Panc1 (cell line): ENCODE results near the gene TULP4. TPM values are rescaled to one million over a fixed set of nuclear protein-coding genes. Genes with fewer than 3 reads are reported as not detected.

Source experiments
- ATAC-seq: fragments of 200-7000 bp; cut with Tn5 transposase; 2 replicates; pipeline ENCODE4 v1.9.1; 2020; ENCODE audit warnings: mild to moderate bottlenecking, moderate library complexity
- BruUV-seq: library from RNA; stranded (reverse); fragments of 400-500 nt; replicated peaks from 2 replicates; lab custom pipeline; 2021; lab: Mats Ljungman, UMichigan
- CTCF ChIA-PET: fragments of 300-600 bp; sonication (Branson Sonifier 250); formaldehyde crosslinking; loops from one replicate; lab custom pipeline; 2022; ENCODE audit warnings: antibody characterized with exemption; lab: Charles Lee
- POLR2A ChIA-PET: fragments of 300-600 bp; sonication (Branson Sonifier 250); formaldehyde crosslinking; loops from one replicate; lab custom pipeline; 2022; ENCODE audit warnings: antibody characterized with exemption; lab: Charles Lee
- DNase-seq: peaks from one replicate; pipeline ENCODE4 v3.0.0-alpha.2; 2010; ENCODE audit warnings: low read depth, low spot score
- H3K27ac ChIP-seq: 2 replicates; pipeline ENCODE4 v1.5.1; 2011; ENCODE audit warnings: mild to moderate bottlenecking, low read length, inconsistent platforms
- H3K27me3 ChIP-seq: fragments of 200-500 bp; sonication (Bioruptor generic); 2 replicates; pipeline ENCODE4 v1.6.0; 2014; ENCODE audit warnings: low read length, inconsistent platforms; ENCODE audit not compliant: control insufficient read depth, insufficient read depth
- H3K36me3 ChIP-seq: fragments of 200-500 bp; sonication (Bioruptor generic); 2 replicates; pipeline ENCODE4 v1.5.1; 2014; ENCODE audit warnings: inconsistent platforms, mild to moderate bottlenecking, low read length, moderate library complexity; ENCODE audit not compliant: control insufficient read depth, insufficient read depth
- H3K4me1 ChIP-seq: 2 replicates; pipeline ENCODE4 v1.5.1; 2011; ENCODE audit warnings: inconsistent platforms, mild to moderate bottlenecking, low read length, moderate library complexity; ENCODE audit not compliant: control insufficient read depth, insufficient read depth
- H3K4me3 ChIP-seq, 2 experiments: 2 replicates each; pipeline ENCODE4 v1.5.1; 2011 to 2012; ENCODE audit warnings: low read depth in 2 of 2, low read length in 2 of 2, mild to moderate bottlenecking in 2 of 2, inconsistent platforms in 1 of 2, moderate library complexity in 1 of 2
- H3K9me3 ChIP-seq: fragments of 200-500 bp; sonication (Bioruptor generic); 2 replicates; pipeline ENCODE4 v1.5.1; 2014; ENCODE audit warnings: low read depth, mild to moderate bottlenecking, inconsistent platforms, low read length, moderate library complexity; ENCODE audit not compliant: control insufficient read depth, insufficient read depth
- CTCF ChIP-seq: fragments of 450-650 bp; IDR thresholded peaks from 2 replicates; pipeline ENCODE4 v1.5.1; 2017; ENCODE audit warnings: mild to moderate bottlenecking
- POLR2AphosphoS5 ChIP-seq: IDR thresholded peaks from 2 replicates; pipeline ENCODE4 v1.6.1; 2012; ENCODE audit warnings: mild to moderate bottlenecking, low read depth, low read length, moderate library complexity
- REST ChIP-seq, 2 experiments: IDR thresholded peaks; 2 replicates each; pipeline ENCODE4 v1.6.1; 2011 to 2012; ENCODE audit warnings: low read depth in 2 of 2, control low read depth in 1 of 2, low read length in 1 of 2, mild to moderate bottlenecking in 1 of 2, moderate library complexity in 1 of 2; ENCODE audit not compliant: insufficient read depth in 1 of 2
- SIN3A ChIP-seq: IDR thresholded peaks from 2 replicates; pipeline ENCODE4 v1.6.1; 2012; ENCODE audit warnings: low read depth, mild to moderate bottlenecking, low read length, moderate library complexity, borderline replicate concordance; ENCODE audit not compliant: insufficient read depth
- TCF7L2 ChIP-seq: IDR thresholded peaks from 2 replicates; pipeline ENCODE4 v1.6.1; 2011; ENCODE audit warnings: mild to moderate bottlenecking, low read depth, low read length, inconsistent platforms
- in situ Hi-C: cut with HindIII; loops from 2 replicates; pipeline ENCODE4 v1.10.0; 2016; ENCODE audit warnings: low sequenced_read_pairs, low pct_unique_long_range_greater_than_20kb
- intact Hi-C: fragments of 100-400 bp; cut with micrococcal nuclease; formaldehyde crosslinking; loops from one replicate; pipeline ENCODE4 v1.10.0; 2022; ENCODE audit not compliant: unreplicated experiment
- total RNA-seq: library from RNA; stranded (reverse); gene quantifications from one replicate; pipeline ENCODE4 v1.2.1, GENCODE V29; 2021; ENCODE audit not compliant: unreplicated experiment

The TULP4 gene
- total RNA-seq, 1 experiment from 2014 or later = 105 TPM

GRCh38 chr6:158387036-158387435, 74.8 kb downstream of the TULP4 start:
- H3K4me1 ChIP-seq = no peaks in the 10 kb centered on the region
- no peaks in the 10 kb centered on the region for H3K27me3 ChIP-seq
- ChIA-PET POLR2A (no interaction called here), CTCF (interaction anchor here (0.5 to 1.4 kb wide), 3 partner anchors 25 to 1091 kb away, joined by 3 read pairs; no protein-coding TSS in a partner anchor)
- DNase-seq = no peak
- no TSS peak for BruUV-seq
- intact Hi-C loops (no loop called here), in situ Hi-C loops (no loop called here)
- no peak for TF ChIP-seq POLR2AphosphoS5
- TF ChIP-seq CTCF = peak; percentile 45
- ATAC-seq = no peak
- no peak overlapping the region for H3K27ac ChIP-seq
- no peaks in the 10 kb centered on the region for H3K36me3 ChIP-seq
- H3K9me3 ChIP-seq = no peaks in the 10 kb centered on the region
- no peak overlapping the region for H3K4me3 ChIP-seq

- TF ChIP-seq SIN3A (no peak), TCF7L2 (no peak), POLR2AphosphoS5 (no peak), CTCF (no peak), REST (IDR thresholded peaks at IDR 0.05; ENCODE audit: insufficient read depth in 1 of 2, low read depth in 2 of 2, low read length in 1 of 2) (no peak)
- BruUV-seq = no TSS peak
- ChIA-PET POLR2A (no interaction called here), CTCF (interaction anchor here (0.6 to 1.4 kb wide), 2 partner anchors 24 to 63 kb away, joined by 3 read pairs; no protein-coding TSS in a partner anchor)
- Histone ChIP-seq H3K4me1 (no peaks in the 10 kb centered on the region), H3K27me3 (no peaks in the 10 kb centered on the region), H3K36me3 (no peaks in the 10 kb centered on the region), H3K4me3 (no peak overlapping the region), H3K9me3 (no peaks in the 10 kb centered on the region), H3K27ac (no peak overlapping the region)
- intact Hi-C loops = no loop called here
- in situ Hi-C loops = no loop called here
- no peak for DNase-seq
- ATAC-seq = no peak
Measured at GRCh38 chr6:158387578-158387977, 75.3 kb downstream of the TULP4 start.
